ENCODE measurements around the gene UNK.
"Not testable (repeated sequence)": the region's sequence is repeated elsewhere in the genome, so short reads cannot be mapped to it uniquely, and the experiment has no call there.

- TF ChIP-seq CTCF, POLR2A (IDR thresholded peaks at IDR 0.05): not testable (repeated sequence)
Observed at GRCh38 chr17:75759978-75760640, 24.5 kb upstream of the UNK start.
